ENCODE data around the gene GET3.

DNA sequence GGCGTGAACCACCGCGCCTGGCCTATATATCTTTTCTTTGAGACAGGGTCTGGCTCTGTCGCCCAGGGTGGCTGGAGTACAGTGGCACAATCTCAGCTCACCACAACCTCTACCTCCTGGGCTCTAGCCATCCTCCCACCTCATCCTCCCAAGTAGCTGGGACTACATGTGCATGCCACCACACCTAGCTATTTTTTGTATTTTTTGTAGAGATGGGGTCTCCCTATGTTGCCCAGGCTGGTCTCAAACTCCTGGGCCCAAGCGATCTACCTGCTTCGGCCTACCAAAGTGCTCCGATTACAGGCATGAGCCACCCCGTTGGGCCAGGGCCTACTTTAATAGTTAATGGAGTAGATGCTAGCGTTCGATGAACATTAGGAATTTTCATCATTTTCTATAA is 17.0 kb upstream of the GET3 start:
- TF ChIP-seq CTCF (IDR thresholded peaks at IDR 0.05) (no peak), POLR2A (IDR thresholded peaks at IDR 0.05) (no peak)
